Osteoblast (primary cell): ENCODE data around the gene CBX3. TPM values are rescaled to one million over a fixed set of nuclear protein-coding genes. Genes with fewer than 3 reads are reported as not detected.
"Not testable (repeated sequence)": the region's sequence is repeated elsewhere in the genome, so short reads cannot be mapped to it uniquely, and the experiment has no call there.

Experiments used
- DNase-seq: peaks from one replicate; pipeline ENCODE4 v3.0.0; 2011; ENCODE audit warnings: low spot score, mixed read lengths; ENCODE audit not compliant: insufficient read length; ENCODE audit errors: missing footprints
- H2AFZ ChIP-seq: 2 replicates; pipeline ENCODE4 v1.6.0; 2011; ENCODE audit warnings: mild to moderate bottlenecking, low read length
- H3K27ac ChIP-seq: 2 replicates; pipeline ENCODE4 v1.5.1; 2011; ENCODE audit warnings: mild to moderate bottlenecking, low read depth, low read length, moderate library complexity
- H3K27me3 ChIP-seq: 2 replicates; pipeline ENCODE4 v1.6.0; 2012; ENCODE audit warnings: mild to moderate bottlenecking, control low read depth, inconsistent platforms, low read length, moderate library complexity; ENCODE audit not compliant: insufficient read depth
- H3K36me3 ChIP-seq: 2 replicates; pipeline ENCODE4 v1.5.1; 2011; ENCODE audit warnings: mild to moderate bottlenecking, low read length, control low read depth, moderate library complexity; ENCODE audit not compliant: insufficient read depth
- H3K4me1 ChIP-seq: 2 replicates; pipeline ENCODE4 v1.5.1; 2011; ENCODE audit warnings: mild to moderate bottlenecking, low read length, control low read depth, moderate library complexity; ENCODE audit not compliant: insufficient read depth
- H3K4me2 ChIP-seq: 2 replicates; pipeline ENCODE4 v1.6.0; 2011; ENCODE audit warnings: mild to moderate bottlenecking, low read length; ENCODE audit not compliant: insufficient read depth
- H3K4me3 ChIP-seq: fragments of 200-600 bp; sonication (generic); 3 replicates; pipeline ENCODE4 v1.5.1; 2012; ENCODE audit warnings: mild to moderate bottlenecking, low read length, inconsistent platforms; ENCODE audit not compliant: insufficient read depth
- H3K79me2 ChIP-seq: 2 replicates; pipeline ENCODE4 v1.6.0; 2012; ENCODE audit warnings: mild to moderate bottlenecking, low read length, control low read depth, inconsistent platforms; ENCODE audit not compliant: insufficient read depth
- H3K9me3 ChIP-seq: 2 replicates; pipeline ENCODE4 v1.5.1; 2011; ENCODE audit warnings: low read depth, low read length, control low read depth
- H4K20me1 ChIP-seq: 2 replicates; pipeline ENCODE4 v1.6.0; 2012; ENCODE audit warnings: mild to moderate bottlenecking, low read length, control low read depth; ENCODE audit not compliant: insufficient read depth
- total RNA-seq: library from RNA; depleted of rRNA; stranded (reverse); fragments of >200 nt; gene quantifications from 2 replicates; pipeline ENCODE4 v1.2.3, GENCODE V29; 2012
- TF ChIP-seq, protein P1 (sequence below): IDR thresholded peaks from 2 replicates; pipeline ENCODE4 v1.5.1; 2011; ENCODE audit warnings: mild to moderate bottlenecking, low read depth, low read length, moderate library complexity; ENCODE audit errors: extremely low read depth

The CBX3 gene
- total RNA-seq, 1 donor: 142 TPM

DNA sequence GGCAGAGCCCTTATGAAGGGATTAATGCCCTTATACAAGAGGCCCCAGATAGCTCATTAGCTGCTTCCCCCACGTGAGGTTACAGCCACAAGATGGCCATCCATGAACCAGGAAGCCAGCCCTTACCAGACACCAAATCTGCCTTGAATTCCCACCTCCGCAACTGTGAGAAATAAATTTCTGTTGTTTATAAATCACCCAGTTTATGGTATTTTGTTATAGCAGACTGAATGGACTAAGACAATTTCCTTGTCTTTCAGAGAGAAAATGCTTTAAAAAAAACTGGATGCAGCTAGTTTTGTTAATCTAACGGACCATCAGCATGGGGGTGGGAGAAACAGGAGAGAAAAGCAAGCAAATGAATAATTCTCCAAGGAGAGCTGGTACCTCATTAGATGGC is 36.5 kb downstream of the CBX3 start:
- H3K4me3 ChIP-seq: no peak overlapping the region
- DNase-seq: no peak
- H3K4me2 ChIP-seq: no peak overlapping the region
- no peak overlapping the region for H2AFZ ChIP-seq
- H3K4me1 ChIP-seq: no peaks in the 10 kb centered on the region
- TF ChIP-seq, protein P1, sequence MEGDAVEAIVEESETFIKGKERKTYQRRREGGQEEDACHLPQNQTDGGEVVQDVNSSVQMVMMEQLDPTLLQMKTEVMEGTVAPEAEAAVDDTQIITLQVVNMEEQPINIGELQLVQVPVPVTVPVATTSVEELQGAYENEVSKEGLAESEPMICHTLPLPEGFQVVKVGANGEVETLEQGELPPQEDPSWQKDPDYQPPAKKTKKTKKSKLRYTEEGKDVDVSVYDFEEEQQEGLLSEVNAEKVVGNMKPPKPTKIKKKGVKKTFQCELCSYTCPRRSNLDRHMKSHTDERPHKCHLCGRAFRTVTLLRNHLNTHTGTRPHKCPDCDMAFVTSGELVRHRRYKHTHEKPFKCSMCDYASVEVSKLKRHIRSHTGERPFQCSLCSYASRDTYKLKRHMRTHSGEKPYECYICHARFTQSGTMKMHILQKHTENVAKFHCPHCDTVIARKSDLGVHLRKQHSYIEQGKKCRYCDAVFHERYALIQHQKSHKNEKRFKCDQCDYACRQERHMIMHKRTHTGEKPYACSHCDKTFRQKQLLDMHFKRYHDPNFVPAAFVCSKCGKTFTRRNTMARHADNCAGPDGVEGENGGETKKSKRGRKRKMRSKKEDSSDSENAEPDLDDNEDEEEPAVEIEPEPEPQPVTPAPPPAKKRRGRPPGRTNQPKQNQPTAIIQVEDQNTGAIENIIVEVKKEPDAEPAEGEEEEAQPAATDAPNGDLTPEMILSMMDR: no peak
- no peaks in the 10 kb centered on the region for H3K27me3 ChIP-seq
- no peaks in the 10 kb centered on the region for H3K9me3 ChIP-seq
- no peaks in the 10 kb centered on the region for H3K36me3 ChIP-seq
- H4K20me1 ChIP-seq: no peaks in the 10 kb centered on the region
- no peak overlapping the region for H3K27ac ChIP-seq
- no peaks in the 10 kb centered on the region for H3K79me2 ChIP-seq

DNA sequence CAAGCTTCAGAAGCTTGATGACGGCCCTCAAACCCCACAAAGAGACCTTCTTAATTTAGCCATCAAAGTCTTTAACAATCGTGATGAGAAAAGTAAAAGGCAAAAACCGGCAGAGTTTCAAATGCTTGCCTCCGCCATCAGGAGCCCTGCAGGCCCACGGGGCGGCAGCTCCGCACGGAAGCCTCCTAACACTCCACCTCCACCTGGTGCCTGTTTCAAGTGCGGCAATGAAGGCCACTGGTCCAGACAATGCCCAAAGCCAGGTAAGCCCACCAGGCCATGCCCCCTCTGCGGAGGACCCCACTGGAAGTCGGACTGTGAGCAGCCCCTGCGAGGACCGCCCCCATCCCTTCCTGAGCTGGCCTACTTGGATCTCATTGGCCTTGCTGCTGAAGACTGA is 43.6 kb downstream of the CBX3 start:
- no peak overlapping the region for H2AFZ ChIP-seq
- TF ChIP-seq, protein P1: no peak
- H3K4me3 ChIP-seq: no peak overlapping the region
- H3K79me2 ChIP-seq: no peaks in the 10 kb centered on the region
- H3K27me3 ChIP-seq: no peaks in the 10 kb centered on the region
- no peaks in the 10 kb centered on the region for H3K4me1 ChIP-seq
- H3K9me3 ChIP-seq: no peaks in the 10 kb centered on the region
- H3K36me3 ChIP-seq: no peaks in the 10 kb centered on the region
- no peak overlapping the region for H3K27ac ChIP-seq
- no peak overlapping the region for H3K4me2 ChIP-seq
- H4K20me1 ChIP-seq: no peaks in the 10 kb centered on the region
- DNase-seq: no peak

DNA sequence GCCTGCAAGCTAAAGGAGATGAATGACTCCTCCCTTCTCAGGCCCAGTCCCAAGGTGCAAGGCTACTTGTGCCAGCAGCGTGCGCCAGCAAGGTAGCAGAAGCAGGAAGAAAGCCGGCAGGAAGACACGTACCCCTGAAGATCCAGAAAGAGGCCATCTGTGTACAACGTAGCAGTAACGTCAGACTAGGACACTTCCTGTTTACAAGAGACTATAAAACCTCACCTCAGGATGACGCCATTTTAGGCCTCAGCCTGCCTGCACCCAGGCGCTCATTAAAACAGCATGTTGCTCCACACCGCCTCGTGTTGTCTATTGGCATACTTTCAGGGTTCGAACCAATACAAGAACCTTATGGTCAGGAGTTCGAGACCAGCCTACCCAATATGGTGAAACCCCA is 48.7 kb downstream of the CBX3 start:
- H3K4me2 ChIP-seq: no peak overlapping the region
- H3K27me3 ChIP-seq: no peaks in the 10 kb centered on the region
- no peak overlapping the region for H3K4me3 ChIP-seq
- no peaks in the 10 kb centered on the region for H4K20me1 ChIP-seq
- no peaks in the 10 kb centered on the region for H3K4me1 ChIP-seq
- TF ChIP-seq, protein P1: no peak
- no peak overlapping the region for H2AFZ ChIP-seq
- no peak for DNase-seq
- H3K27ac ChIP-seq: no peak overlapping the region
- H3K36me3 ChIP-seq: no peaks in the 10 kb centered on the region
- no peaks in the 10 kb centered on the region for H3K79me2 ChIP-seq
- H3K9me3 ChIP-seq: no peaks in the 10 kb centered on the region

DNA sequence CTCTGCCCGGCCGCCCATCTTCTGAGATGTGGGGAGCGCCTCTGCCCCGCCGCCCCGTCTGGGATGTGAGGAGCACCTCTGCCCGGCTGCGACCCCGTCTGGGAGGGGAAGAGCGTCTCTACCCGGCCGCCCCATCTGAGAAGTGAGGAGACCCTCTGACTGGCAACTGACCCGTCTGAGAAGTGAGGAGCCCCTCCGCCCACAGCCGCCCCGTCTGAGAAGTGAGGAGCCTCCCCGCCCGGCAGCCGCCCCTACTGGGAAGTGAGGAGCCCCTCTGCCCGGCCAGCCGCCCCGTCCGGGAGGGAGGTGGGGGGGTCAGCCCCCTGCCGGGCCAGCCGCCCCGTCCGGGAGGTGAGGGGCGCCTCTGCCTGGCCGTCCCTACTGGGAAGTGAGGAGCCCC is 60.3 kb downstream of the CBX3 start:
- H3K4me1 ChIP-seq, H3K79me2 ChIP-seq, DNase-seq, H2AFZ ChIP-seq, H3K4me2 ChIP-seq, H3K9me3 ChIP-seq, H3K27me3 ChIP-seq, H3K27ac ChIP-seq, H3K36me3 ChIP-seq, H3K4me3 ChIP-seq, H4K20me1 ChIP-seq: not testable (repeated sequence)

Other genes with a start within 250 kb of the CBX3 start
- 0.59 and 1.4 TPM in 2 replicates for gene NFE2L3, start 49.5 kb upstream of the CBX3 start, total RNA-seq
- 82.9 and 83.1 TPM in 2 replicates for gene HNRNPA2B1, start 999 bp upstream of the CBX3 start, total RNA-seq
- gene SNX10, start 90.1 kb downstream of the CBX3 start, total RNA-seq: 0.72 and 1.2 TPM in 2 replicates